NCI-H2196 (cell line): Measurements from ENCODE around the gene DBF4.
"Not testable (repeated sequence)": the region's sequence is repeated elsewhere in the genome, so short reads cannot be mapped to it uniquely, and the experiment has no call there.

Source experiments
- DNase-seq: peaks from one replicate; lab custom pipeline; 2025; ENCODE audit not compliant: unreplicated experiment; lab: John Stamatoyannopoulos, UW

Gene DBF4

GRCh38 chr7:87945926-87946325 lies 69.6 kb downstream of the DBF4 start:
- not testable (repeated sequence) for DNase-seq

DNA sequence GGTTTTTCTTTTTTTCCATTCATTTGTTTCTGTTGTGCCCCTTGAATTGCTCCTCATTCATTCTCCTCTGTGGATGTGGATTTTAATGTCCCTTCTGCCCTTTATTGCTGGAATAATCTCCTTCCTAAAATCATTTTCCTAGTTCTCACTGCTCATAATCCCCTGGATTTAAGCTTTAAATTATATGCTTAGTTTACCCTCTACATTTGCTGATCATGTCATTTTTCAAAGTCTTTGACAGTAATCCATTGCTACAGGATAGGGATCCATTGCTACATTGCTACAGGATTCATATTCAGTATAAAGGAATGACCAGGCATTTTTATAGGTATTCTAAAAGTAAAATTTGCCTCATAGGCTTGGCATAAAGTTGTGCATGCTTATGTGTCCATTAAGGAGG lies 72.1 kb downstream of the DBF4 start:
- DNase-seq = no peak
